Erythroblast (primary cell): ENCODE measurements around the gene KCTD21.

Source experiments
- DNase-seq, 2 experiments: peaks; one replicate each; lab custom pipeline; 2025; lab: John Stamatoyannopoulos, UW
- GATA1 ChIP-seq: IDR thresholded peaks from 2 replicates; pipeline ENCODE4 v1.6.1; 2011; ENCODE audit warnings: low read depth, mild to moderate bottlenecking, control low read depth, low read length, moderate library complexity
- POLR2A ChIP-seq: IDR thresholded peaks from 2 replicates; pipeline ENCODE4 v1.6.1; 2011; ENCODE audit warnings: mild to moderate bottlenecking, low read length

KCTD21 gene

GRCh38 chr11:78166855-78167469, 21.5 kb downstream of the KCTD21 start:
- DNase-seq = peak in 1 of 2 experiments; percentile 51
- TF ChIP-seq POLR2A = no peak
- TF ChIP-seq GATA1 = no peak

DNA sequence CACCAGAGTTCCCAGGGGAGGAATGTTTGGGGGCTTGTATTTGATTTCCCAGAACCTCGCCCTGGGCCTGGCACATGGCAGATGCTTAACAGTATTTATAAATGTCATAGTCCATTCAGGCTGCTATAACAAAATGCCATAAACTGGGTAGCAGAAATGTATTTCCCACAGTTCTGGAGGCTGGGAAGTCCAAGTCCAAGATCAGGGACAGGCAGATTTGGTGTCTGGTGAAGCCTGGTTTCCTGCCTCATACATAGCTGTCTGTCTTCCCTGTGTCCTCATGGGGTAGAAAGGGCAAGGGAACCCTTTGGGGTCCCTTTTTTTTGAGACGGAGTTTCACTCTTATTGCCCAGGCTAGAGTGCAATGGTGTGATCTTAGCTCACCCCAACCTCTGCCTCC, 24.0 kb downstream of the KCTD21 start:
- DNase-seq = no peak
- TF ChIP-seq POLR2A (no peak), GATA1 (no peak)

DNA sequence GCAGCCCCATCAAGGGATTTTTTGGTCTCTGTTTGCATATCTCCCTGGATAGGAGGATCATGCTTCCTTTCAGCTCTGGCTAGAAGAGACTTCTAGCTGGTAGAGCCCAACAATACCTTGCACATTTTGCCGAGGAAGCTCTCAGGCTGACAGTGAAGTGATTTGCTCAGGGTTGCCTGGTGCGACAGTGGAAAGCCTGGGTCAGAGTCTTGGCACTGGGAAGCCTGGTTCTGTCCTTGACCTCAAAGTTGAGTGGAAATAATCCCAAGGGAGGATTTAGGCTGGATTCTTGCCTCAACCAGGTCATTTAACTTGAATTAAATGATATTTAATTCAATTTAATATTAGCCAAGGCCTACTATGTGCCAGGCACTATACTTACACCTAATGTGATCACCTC, 24.6 kb downstream of the KCTD21 start:
- TF ChIP-seq POLR2A (no peak), GATA1 (no peak)

DNA sequence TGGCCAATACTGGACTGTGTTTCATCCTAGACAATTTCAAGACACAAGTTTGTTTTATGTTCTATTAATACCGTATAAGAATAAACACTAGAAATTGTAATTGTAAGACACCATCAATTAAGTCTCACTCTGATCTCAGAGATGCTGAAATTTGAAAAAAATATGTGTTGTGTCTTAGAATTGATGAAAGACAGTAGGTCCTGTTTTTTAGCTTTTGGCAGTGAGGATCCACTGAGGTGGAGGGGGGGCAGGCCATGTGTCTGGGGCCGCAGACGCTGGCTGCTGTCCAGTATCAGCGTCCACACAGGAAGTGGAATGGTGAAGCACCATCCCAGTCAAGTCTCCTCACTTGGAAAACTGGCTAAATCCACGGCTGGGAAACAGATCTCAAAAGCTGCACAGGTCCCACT, 26.5 kb downstream of the KCTD21 start:
- TF ChIP-seq GATA1 (no peak), POLR2A (no peak)
- DNase-seq = no peak

More for the DNA sequence above, 24.6 kb downstream of the KCTD21 start:
- no peak for DNase-seq

DNA sequence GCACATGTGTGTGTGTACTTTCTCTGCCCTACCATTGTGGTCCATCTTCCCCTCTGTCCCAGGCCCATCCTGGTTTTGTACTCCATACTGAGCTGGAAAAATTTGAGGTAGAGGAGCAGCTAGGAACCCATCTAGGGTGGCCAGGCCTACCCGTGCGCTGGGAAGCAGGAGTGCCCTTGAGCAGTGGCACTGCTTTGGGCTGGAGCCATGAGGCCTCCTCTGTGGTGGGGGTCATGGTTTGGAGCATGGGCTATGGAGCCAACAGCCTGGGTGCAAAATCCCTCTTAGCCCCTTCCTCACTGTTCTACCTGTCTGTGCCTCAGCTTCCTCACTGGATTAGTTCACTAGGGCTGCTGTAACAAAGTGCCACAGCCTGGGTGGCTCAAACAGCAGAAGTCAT, 27.1 kb downstream of the KCTD21 start:
- TF ChIP-seq GATA1 (no peak), POLR2A (no peak)
- no peak for DNase-seq

GRCh38 chr11:78160557-78160956, 27.9 kb downstream of the KCTD21 start:
- TF ChIP-seq POLR2A (no peak), GATA1 (no peak)
- no peak for DNase-seq

- DNase-seq = no peak
- no peak for TF ChIP-seq GATA1
- no peak for TF ChIP-seq POLR2A
Observed at GRCh38 chr11:78158987-78159652, 29.3 kb downstream of the KCTD21 start.

DNA sequence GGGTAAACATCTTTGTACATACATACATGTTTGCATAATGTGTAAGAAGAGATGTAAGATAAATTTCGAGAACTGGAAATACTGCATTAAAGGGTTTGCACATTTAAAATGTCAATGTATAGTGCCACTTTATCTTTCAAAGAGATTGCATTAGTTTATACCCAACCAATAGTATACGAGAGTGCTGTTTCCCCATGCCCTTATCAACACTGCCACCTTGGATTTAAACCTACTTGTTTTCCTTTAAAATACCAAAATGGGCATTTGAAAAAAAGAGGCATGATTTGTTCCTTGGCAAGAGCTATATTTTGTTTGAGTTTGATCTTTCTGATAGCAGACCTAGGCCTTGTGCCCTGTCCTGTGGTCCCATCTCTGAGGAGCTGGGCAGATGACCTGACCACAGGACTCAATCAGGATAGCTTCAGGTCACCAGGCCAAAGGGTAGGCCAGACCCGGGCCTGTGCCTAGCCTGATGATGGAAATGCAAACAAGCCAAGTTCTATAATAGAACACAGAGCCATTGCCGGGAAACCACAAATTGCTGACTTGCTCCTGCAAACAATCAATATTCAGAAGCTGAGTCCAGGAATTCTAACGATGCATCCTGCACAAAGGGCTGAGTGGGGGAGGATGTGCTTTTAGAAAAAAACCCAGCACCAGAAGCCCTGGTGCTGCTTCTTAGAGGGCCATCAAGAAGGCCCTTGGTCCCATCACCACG, 32.1 kb downstream of the KCTD21 start:
- TF ChIP-seq POLR2A = no peak
- no peak for TF ChIP-seq GATA1
- peak in 1 of 2 experiments; percentile 24 for DNase-seq

DNA sequence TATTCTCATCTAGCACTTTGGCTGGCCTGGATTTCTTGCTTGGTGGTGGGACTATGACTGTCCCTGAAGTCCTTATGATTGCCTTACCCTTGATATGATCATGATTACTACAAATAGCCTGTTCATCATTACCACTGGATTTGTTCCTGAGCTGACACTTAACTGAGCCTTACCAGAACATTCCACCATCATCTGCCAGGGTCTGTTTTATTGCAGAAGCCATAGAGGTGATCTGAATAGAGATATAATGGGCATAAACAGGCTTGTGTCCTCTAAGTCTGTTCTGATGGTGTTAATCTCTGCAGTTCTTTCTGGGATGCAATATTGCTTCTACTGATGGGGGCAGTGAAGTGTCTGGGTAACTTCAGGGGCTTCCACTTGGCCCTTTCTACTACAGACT, 36.6 kb downstream of the KCTD21 start:
- DNase-seq = no peak
- TF ChIP-seq POLR2A (no peak), GATA1 (no peak)

GRCh38 chr11:78150754-78151153, 37.7 kb downstream of the KCTD21 start:
- DNase-seq = no peak
- TF ChIP-seq GATA1 (no peak), POLR2A (no peak)

DNA sequence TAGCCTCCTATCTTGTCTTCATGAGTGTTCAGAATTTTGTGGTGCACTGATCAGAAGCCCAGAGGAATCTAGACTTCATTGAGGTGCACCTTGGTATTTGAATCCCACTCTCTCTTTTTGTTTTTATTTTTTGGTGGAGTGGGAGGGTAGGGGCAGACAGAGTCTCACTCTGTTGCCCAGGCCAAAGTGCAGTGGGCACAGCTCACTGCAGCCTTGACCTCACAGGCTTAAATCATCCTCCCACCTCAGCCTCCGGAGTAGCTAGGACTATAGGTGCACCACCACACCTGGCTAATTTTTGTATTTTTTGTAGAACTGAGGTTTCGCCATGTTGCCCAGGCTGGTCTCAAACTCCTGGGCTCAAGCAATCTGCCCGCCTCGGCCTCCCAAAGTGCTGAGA, 38.1 kb downstream of the KCTD21 start:
- DNase-seq = no peak
- TF ChIP-seq POLR2A = no peak
- TF ChIP-seq GATA1 = no peak

GRCh38 chr11:78149646-78150045, 38.8 kb downstream of the KCTD21 start:
- DNase-seq = no peak
- no peak for TF ChIP-seq POLR2A
- TF ChIP-seq GATA1 = no peak

DNA sequence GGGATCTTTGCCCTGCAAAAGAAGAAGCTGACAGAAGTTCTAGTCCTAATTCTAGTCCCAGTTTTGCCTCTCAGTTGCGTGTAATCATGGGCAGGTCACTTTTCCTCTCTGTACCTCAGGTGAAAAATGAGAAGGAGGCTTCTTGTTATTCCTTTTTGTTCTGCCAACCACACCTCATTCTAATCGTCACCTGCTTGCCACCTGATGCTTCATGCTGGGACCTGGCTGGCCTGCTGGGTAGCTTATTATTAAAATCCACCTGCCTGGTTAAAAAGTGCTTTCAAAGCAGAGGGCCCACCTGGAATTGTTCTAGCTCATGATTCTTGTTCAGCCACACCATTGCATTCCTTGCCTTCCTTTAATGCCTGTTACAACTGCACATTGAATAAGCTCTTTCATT, 40.6 kb downstream of the KCTD21 start:
- TF ChIP-seq POLR2A (no peak), GATA1 (no peak)
- DNase-seq = no peak

- TF ChIP-seq GATA1 = no peak
- TF ChIP-seq POLR2A = no peak
- DNase-seq = no peak
Observed at GRCh38 chr11:78145511-78146025, 42.9 kb downstream of the KCTD21 start.
